D721Med (cell line): ENCODE measurements around the gene NCF1.
"Not testable (repeated sequence)": the region's sequence is repeated elsewhere in the genome, so short reads cannot be mapped to it uniquely, and the experiment has no call there.

Experiments
- DNase-seq: peaks from one replicate; pipeline ENCODE4 v3.0.0; 2011; ENCODE audit warnings: low spot score; ENCODE audit not compliant: insufficient read length
- FAIRE-seq: peaks from 2 replicates; lab custom pipeline; 2011; peaks lifted over from hg19 to GRCh38; lab: Jason Lieb, UNC
- TF ChIP-seq, protein P1 (sequence below): IDR thresholded peaks from 2 replicates; pipeline ENCODE4 v1.5.1; 2012; ENCODE audit warnings: mild to moderate bottlenecking, control low read depth; ENCODE audit not compliant: insufficient read depth; ENCODE audit errors: missing control alignments

The NCF1 gene

DNA sequence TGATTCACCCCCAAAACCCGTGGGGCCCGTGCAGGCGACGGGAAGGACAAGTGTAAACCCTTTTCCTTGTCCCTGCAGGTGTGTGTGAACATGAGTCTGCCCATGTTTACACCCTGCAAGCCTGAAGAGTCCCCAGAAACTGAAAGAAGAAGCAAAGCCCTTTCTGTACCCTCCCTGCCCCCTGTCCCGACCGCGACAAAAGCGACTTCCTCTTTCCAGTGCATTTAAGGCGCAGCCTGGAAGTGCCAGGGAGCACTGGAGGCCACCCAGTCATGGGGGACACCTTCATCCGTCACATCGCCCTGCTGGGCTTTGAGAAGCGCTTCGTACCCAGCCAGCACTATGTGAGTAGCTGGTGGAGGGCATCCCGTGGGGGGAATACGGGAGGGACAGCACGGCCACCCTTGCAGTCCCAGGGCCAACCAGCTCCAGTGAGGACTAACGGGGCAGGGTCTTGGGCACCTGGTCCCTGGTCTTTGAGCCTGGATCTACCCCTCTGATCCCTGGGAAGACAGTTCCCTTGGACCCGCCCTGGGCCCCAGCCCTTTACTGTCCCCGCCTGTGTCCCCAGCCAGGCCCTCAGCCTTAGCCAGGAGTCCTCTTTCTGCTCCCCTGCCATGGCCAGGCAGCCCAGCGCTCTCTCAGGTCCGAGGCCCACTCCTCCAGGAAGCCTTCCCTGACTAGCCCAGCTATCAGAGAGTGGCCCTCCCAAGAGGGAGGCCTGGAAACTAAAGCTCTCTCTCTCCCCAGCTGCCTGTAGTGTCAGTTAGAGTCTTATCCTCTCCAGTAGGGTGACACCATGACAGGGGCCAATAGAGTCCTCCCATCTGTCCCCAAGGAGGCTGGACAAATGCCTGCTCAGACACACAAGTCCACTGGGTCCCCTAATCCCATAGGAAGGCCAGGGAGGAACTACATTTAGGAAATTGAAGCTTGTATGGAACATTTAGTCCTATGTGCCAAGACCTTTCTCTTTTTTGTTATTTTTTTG, at the start of gene NCF1:
TSS of gene NCF1 (plus strand) at position 252 of the 991 bp plus-strand sequence. CDS start at position 273, 21 bp downstream.
- not testable (repeated sequence) for FAIRE-seq, DNase-seq

DNA sequence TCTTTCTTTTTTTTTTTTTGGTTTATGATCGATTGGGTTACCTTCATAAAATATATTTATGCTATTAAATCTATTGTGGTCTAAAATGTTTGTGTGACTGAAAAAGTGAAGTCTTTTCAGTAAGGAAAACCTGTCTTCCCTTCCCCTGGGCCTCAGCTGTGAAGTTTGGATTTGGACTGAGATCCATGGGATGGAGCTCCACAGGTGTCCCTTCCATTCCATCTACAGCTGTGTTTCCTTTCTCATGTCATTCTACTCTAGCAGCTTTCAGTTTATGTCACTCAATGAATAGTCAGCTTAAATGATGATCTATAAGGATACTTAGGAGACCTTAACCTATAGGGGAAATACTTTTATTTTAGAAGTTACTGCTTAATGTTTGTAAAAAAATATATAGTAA, 48.0 kb upstream of the NCF1 start:
- TF ChIP-seq, protein P1, sequence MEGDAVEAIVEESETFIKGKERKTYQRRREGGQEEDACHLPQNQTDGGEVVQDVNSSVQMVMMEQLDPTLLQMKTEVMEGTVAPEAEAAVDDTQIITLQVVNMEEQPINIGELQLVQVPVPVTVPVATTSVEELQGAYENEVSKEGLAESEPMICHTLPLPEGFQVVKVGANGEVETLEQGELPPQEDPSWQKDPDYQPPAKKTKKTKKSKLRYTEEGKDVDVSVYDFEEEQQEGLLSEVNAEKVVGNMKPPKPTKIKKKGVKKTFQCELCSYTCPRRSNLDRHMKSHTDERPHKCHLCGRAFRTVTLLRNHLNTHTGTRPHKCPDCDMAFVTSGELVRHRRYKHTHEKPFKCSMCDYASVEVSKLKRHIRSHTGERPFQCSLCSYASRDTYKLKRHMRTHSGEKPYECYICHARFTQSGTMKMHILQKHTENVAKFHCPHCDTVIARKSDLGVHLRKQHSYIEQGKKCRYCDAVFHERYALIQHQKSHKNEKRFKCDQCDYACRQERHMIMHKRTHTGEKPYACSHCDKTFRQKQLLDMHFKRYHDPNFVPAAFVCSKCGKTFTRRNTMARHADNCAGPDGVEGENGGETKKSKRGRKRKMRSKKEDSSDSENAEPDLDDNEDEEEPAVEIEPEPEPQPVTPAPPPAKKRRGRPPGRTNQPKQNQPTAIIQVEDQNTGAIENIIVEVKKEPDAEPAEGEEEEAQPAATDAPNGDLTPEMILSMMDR, result no peak
- no peak for FAIRE-seq
- no peak for DNase-seq

DNA sequence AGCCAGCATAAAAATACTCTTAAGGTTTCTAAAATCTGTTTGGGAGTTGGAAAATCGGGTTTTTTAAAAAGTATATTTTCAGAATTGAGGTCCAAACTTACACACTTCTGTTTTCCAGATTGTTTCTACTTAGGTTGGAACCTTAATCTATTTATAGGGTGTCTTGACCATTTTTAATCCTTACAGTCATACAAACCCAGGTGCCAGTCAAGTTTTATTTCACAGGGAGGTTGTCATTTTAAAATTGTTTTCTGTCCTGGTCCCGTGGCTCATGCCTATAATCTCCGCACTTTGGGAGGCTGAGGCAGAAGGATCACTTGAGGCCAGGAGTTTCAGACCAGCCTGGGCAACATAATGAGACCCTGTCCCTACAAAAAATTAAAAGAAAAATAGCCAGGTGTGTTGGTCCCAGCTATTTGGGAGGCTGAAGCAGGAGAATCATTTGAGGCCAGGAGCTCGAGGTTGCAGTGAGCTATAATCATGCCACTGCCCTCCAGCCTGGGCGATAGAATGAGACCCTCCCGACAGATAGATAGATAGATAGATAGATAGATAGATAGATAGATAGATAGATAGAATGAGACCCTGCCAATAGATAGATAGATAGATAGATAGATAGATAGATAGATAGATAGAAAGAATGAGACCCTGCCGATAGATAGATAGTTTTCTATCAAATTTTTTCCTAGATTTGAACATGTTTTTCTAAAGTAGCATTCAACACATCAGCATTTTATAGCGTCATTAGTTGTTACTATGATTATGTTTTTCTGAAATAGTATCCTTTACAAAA, 47.3 kb upstream of the NCF1 start:
- DNase-seq, result no peak
- TF ChIP-seq, protein P1, result no peak
- no peak for FAIRE-seq

DNA sequence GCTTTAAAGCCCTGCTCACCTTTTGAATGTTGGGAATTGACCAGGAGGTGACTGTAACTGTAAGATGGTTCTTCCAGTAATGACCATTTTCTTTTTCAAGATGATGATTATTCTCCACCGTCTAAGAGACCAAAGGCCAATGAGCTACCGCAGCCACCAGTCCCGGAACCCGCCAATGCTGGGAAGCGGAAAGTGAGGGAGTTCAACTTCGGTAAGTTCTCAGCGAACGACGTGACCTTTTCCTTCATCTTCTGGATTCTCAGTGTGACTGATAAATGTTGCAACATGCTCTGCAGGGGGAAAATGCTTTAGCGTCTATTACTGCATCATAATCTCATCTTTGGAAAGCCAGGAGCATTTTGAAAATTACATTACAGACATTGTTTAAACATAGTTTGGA, 45.1 kb upstream of the NCF1 start:
- FAIRE-seq, result not testable (repeated sequence)

DNA sequence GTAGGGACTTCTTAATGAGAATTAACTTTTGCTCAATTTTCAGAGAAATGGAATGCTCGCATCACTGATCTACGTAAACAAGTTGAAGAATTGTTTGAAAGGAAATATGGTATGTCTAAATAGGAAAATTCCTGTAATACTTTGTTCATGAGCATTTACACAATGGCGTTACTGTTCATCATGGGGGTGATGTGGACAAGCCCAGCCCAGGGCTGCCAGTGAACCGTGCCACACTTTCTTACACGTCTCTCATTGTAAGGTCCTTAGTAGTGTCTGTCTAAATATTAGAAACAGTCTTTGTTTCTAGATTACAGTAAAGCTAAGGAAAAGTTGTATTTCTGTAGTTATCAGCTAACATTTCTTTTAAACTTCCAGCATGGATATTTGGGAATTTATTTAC, 43.6 kb upstream of the NCF1 start:
- not testable (repeated sequence) for FAIRE-seq, DNase-seq

More for the DNA sequence above, 45.1 kb upstream of the NCF1 start:
- not testable (repeated sequence) for DNase-seq

DNA sequence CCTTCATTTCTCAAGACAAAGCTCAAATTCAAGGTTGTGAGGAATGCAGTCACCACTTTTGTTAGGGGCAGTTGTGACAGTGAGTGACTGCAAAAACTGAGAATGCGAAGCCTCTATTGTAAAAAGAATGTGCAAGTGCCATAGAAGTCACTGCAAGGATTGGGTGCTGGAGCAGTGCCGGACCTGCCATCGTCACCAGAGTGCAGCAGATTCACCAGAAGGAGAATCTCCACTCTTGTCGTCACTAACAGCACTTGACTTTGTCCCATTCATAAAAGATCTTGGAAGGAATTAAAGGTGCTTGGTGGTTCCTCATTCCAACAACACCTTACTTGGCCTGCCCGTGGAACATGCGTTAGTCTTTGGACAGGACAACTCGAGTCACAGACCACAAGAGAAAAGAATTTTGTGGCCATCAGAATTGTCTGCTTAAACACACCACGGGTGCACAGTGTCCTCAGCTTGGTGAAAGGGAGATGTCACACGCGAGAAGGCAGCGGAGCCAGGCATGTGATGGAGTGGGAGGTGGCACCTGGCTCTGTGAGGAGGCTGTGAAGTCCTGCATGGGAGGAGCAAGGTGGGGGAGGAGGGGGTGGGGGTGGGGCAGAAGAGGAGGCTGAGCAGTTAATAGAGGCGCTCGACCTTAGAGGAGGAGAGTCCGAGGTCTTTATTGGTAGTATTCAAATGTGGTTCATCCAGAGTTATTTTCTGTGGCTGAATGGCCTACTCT, 33.7 kb upstream of the NCF1 start:
- not testable (repeated sequence) for DNase-seq, FAIRE-seq

DNA sequence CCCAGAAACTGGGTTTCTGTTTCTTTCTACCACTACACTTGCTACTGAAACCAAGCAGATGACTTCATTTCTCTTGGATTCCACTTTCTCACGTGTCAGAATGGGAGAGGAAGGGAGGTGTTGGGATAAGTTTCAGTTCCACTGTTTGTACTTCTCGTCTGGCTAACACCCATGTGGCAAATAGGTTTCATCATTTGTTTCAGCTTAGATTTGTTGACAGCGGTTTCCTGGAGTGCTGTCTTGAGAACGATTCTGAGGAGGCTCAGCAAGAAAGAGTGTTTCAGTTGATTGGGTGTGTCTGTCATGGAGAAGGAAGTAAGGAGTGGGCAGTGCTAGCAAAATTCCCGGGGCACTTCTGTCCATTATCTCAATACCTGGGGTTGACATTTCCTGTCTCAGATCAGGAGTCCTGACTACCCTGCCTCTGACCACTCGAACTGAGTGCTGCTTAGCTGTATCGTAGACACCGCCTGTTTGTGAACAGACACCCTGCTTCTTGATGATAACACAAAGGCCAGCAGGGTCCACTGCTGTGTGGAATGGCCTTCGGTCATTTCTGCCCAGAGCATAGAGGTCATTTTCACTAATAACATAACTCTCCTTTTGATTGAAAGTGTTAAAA, 29.8 kb upstream of the NCF1 start:
- FAIRE-seq, DNase-seq: not testable (repeated sequence)

DNA sequence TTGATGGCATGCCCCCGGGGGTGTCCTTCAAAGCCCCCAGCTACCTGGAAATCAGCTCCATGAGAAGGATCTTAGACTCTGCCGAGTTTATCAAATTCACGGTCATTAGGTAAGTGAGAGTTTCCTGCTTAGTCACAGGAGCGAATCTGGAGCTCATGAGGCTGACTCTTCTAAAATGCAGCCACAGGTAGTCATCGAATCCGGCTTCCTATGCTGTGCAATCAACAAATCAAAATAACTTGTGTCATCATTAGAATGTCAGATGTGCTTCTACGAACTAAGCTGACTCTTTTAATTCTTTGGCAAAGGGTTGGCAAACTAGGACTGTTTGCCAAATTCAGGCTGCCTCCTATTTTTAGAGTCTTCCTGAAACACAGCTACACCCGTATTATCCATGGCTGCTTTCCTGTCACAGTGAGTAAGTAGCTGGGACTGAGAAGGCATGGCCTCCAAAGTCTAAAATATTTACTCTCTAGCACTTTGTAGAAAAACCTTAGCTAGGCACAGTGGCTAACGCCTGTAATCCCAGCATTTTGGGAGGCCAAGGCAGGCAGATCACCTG, 19.8 kb upstream of the NCF1 start:
- FAIRE-seq, DNase-seq: not testable (repeated sequence)

DNA sequence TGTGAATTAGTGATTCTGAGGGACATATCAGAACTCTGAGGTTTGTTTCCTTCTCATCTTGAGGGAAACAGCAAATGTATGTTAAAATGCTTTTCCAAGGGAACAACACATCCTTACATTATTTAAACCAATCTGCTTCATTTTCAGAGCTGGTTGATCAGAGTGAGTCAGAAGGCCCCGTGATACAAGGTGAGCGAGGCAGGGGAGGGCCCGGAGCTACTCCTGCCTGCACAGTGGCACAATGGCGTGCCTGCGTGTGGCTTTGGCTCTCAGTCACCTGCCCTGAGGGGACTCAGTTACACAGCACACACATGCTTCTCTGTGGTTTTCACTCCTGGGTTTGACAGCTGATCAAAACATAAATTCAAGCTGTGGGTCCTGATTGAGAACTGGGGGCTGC, 17.1 kb upstream of the NCF1 start:
- not testable (repeated sequence) for DNase-seq, FAIRE-seq

DNA sequence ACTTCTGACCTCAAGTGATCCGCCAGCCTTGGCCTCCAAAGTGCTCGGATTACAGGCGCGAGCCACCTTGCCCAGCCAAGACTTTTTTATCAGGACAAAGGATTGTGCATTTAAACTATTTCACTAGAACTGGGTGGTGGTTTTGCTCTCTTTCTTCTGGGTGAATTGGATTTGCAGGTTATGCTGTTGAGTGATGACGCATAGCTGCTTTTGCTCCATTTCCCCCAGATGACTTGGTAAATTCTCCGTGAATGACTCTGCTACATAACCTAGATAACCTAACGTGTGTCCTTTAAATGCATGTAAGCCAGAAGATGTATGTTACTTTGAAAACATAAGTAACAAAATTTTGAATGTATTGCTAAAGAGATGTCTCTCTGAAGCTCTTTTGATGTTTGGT, 15.5 kb upstream of the NCF1 start:
- DNase-seq, FAIRE-seq: not testable (repeated sequence)

DNA sequence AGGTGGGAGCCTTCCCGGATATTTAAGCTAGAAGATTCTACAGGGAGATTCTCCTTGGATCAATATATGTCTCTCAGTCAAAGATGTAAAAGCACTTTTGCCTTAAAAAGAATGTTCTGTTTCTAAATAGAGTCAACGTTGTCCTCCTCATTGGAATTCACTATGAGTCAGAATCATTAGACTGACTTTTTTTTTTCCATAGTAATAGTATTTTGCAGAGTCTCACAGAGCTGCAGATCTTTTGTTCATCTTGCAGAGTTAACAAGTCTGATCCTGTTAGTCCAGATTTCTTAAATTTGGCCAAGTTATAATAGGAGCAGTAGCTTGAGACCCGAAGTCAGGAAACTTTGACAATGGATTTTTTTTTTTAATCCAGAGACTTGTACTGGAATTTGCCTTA, 14.8 kb upstream of the NCF1 start:
- not testable (repeated sequence) for FAIRE-seq, DNase-seq

DNA sequence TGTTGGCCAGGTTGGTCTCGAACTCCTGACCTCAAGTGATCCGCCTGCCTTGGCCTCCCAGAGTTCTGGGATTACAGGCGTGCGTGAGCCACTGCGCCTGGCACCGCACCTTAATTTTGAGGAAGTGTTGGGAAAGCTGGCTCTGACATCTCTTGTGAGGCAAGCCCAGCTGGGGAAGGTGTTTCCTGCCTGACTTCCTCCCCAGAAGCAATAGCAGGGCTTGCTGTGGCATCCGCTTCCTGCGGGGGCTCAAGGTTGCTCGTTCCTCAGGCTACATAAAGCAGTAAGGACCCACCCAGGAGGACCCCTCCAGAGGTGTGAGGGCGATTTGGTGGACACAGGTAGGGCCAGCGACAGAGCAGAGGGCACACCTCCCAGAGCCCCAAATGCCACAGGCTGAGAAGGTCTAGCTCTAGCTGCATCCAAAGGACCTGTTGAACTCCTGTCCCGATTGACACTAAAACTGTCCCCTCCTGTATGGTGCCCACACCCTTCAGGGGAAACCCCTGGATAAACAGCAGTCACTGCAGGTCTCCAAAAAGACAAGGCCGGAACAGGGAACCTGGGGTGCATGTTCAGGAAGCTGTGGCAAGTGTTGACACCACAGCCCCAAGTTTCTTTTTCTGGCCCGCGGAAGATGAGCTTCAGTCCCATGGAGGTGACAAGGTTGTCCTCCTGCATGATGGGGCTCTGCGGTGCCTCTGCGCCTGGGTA, 8.4 kb upstream of the NCF1 start:
- not testable (repeated sequence) for FAIRE-seq

DNA sequence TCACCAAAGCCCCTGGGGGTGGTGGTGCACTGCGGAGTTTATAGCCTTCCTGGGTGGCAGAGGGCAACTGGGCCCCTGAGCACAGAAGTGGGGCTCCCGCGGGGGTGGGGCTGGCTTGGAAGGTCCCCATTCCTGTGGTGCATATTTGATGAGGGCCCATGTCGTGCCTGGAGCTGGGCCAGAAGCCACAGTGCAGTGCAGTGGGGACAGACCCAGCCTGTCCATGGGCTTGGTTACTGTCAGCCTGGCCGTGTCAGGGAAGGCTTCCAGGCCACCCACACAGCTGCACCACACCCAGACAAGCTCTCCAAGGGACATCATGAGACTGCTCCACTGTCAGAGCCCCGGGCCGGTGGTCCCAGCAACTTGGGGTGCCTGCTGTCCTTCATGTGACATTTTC, 7.3 kb upstream of the NCF1 start:
- FAIRE-seq, DNase-seq: not testable (repeated sequence)

More for the DNA sequence above, 8.4 kb upstream of the NCF1 start:
- DNase-seq, result not testable (repeated sequence)

DNA sequence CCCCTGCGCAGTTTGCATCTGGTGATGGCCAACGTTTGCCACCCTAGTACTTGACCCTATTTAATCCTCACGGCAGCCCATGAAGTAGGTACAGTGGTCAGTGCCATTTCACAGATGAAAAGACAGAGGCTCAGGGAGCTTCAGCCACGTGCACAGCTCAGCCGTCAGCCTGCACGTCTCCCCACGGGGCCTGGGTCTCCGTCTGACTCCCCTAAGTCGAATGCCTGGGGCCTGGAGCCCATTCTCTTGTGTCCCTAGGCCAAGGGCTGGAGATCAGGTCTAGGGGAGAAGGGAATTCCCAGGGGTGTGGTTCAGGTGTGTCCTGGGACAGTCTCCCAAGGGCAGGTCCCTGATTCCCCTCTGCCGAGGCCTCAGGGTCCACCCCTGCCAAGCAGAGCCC, 6.8 kb upstream of the NCF1 start:
- DNase-seq, FAIRE-seq: not testable (repeated sequence)

DNA sequence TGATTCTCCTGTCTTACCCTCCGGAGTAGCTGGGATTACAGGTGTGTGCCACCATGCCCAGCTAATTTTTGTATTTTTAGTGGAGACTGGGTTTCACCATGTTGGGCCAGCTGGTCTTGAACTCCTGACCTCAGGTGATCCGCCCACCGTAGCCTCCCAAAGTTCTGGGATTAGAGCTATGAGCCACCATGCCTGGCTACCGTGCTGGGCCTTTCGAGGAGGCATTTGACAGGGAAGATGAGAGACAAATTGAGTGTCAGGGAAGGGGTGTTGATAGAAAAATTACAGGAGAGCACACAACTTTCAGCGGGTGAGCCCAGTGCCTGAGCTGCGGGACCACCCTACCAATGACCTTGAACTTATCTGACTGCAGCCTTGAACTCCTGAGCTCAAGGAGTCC, 3.7 kb upstream of the NCF1 start:
- FAIRE-seq, DNase-seq: not testable (repeated sequence)
